ENCODE data around the gene KCNJ8.

Gene KCNJ8

GRCh38 chr12:21774358-21775132 lies at the start of gene KCNJ8:
Gene KCNJ8, minus strand, starts transcription at chr12:21774706. Its CDS starts 1,090 bp downstream, at chr12:21773616.
- DNase-seq (ENCODE audit: low read depth) = no peak

DNA sequence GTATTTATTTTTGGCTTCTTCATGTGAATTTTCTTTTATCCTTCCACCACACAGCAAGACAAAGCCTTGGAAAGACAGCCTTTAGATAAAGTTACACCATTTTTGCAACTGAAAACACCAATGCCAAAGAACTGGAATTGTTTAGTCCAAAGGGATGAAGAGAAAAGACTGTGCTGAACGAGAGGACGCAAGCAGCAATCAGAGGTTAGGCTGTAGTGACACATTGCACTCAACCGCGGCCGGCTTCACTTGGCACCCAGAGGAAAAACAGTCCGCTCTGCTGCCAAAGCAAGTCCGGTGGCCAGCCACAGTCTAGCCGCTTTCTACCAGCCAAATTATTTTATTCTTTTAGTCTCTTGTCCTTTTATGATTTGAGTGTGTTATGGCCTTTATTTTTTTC lies 49.1 kb upstream of the KCNJ8 start:
- DNase-seq (ENCODE audit: low read depth) = no peak
- no peak for TF ChIP-seq CTCF (IDR thresholded peaks at IDR 0.05; ENCODE audit: low read depth, low read length, missing control alignments)
- no peak overlapping the region for H3K4me3 ChIP-seq (ENCODE audit: low read depth, low read length)

More at GRCh38 chr12:21774358-21775132, at the start of gene KCNJ8:
- no peak within 1 kb of the TSS for H3K4me3 ChIP-seq (ENCODE audit: low read depth, low read length)
- no peak for TF ChIP-seq CTCF (IDR thresholded peaks at IDR 0.05; ENCODE audit: low read depth, low read length, missing control alignments)

- no peak for TF ChIP-seq CTCF (IDR thresholded peaks at IDR 0.05; ENCODE audit: low read depth, low read length, missing control alignments)
- H3K4me3 ChIP-seq (ENCODE audit: low read depth, low read length) = no peak overlapping the region
- no peak for DNase-seq (ENCODE audit: low read depth)
These were observed 45.2 kb upstream of the KCNJ8 start for GRCh38 chr12:21819678-21820077.

GRCh38 chr12:21819236-21819635 lies 44.7 kb upstream of the KCNJ8 start:
- no peak for DNase-seq (ENCODE audit: low read depth)
- no peak for TF ChIP-seq CTCF (IDR thresholded peaks at IDR 0.05; ENCODE audit: low read depth, low read length, missing control alignments)
- H3K4me3 ChIP-seq (ENCODE audit: low read depth, low read length) = no peak overlapping the region

DNA sequence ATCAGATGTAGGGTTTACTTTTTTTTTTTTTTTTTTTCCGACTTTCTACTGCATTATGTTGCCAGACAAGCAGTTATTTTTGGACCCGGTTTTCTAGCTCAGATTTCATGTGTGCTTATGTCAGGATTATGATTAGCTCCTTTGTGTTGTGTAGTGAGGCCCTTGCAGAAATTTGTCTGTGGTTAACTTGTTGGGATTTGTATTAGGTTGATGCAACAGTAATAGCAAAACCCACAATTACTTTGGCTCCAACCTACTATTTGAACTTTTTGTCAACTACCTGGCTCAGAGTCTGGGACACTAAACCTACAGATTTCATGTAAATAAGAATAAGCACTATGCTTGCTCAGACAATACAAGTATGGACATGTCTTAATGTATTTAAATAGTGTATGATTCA lies 44.1 kb upstream of the KCNJ8 start:
- no peak for DNase-seq (ENCODE audit: low read depth)
- TF ChIP-seq CTCF (IDR thresholded peaks at IDR 0.05; ENCODE audit: low read depth, low read length, missing control alignments) = no peak
- H3K4me3 ChIP-seq (ENCODE audit: low read depth, low read length) = no peak overlapping the region

DNA sequence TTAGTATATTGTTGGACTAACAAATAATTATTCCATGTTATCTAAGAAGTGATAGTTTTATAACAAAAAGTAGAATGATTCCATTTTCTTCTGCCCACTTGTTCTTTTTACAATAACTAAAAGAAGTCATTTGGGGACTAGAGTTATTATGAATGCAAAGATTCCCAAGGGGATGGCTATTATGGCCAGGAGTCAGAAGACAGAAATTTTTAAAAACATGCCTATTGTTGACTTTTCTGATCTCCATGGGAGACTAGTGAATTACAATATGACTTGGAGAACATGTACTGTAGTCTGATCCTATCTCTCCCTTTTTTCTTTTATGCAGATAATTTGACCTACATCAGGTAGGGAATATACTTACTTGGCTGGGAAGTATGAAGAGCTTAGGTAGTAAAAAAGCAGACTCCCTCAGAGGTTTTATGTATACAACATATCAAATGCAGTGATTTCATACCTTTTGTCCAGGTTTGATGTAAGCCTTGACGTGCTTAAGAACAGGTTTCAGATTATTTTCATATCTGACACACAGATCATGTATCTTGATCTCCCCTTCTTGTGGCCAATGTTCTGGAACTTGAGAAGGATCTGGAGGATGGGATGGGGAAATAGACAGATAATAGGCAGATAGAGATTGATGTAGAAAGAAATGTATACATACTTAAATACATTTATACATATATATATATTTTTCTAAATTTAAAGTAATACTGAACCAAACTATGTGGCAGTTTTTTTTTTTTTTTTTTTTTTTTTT lies 41.0 kb upstream of the KCNJ8 start:
- no peak for TF ChIP-seq CTCF (IDR thresholded peaks at IDR 0.05; ENCODE audit: low read depth, low read length, missing control alignments)
- H3K4me3 ChIP-seq (ENCODE audit: low read depth, low read length) = no peak overlapping the region
- no peak for DNase-seq (ENCODE audit: low read depth)
